NCI-H2227 treated with DMSO at 0.1 percent for 48 hours (cell line): ENCODE measurements around the gene SRP14.

Experiments used
- DNase-seq: peaks from one replicate; lab custom pipeline; 2025; lab: John Stamatoyannopoulos, UW

The SRP14 gene

GRCh38 chr15:40067921-40068624 lies 29.1 kb upstream of the SRP14 start:
- DNase-seq, result no peak

DNA sequence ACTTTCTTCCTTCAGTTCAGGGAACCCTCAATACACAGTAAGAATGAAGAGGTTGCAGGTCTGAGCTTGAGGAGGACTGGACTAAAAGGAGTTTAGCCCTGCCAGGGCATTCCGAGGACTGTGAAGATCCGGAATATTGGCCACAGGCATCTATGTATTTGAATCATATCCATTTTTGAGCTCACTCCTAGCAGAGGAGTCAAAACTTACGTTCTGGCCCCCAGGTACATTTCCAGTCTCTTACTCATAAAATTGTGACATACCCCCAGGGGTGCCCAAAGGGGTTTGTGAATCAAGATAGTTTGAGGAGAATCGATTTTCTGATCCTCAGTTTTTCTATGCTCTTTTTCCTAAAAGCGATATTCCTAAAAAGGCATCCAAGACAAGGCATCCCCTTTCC lies 27.6 kb upstream of the SRP14 start:
- DNase-seq, result no peak

DNA sequence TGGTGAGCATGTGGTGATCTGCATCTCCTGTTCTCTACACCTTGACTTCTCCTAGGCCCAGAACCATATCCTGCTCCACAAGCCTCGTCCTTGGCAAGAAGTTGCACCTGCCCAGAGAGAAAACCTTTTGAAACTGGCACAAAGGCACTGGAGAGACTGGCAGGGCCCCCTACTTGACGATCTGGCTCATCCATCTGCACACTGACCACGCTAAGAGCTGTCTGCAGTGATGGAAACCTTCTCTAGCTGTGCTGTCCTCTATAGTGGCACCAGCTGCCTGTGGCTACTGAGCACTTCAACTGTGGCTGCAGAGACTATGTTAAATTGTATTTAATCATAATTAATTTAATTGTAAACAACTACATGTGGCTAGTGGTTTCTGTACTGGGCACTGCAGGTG lies 26.2 kb upstream of the SRP14 start:
- DNase-seq, result no peak

GRCh38 chr15:40064231-40064894 lies 25.4 kb upstream of the SRP14 start:
- no peak for DNase-seq

DNA sequence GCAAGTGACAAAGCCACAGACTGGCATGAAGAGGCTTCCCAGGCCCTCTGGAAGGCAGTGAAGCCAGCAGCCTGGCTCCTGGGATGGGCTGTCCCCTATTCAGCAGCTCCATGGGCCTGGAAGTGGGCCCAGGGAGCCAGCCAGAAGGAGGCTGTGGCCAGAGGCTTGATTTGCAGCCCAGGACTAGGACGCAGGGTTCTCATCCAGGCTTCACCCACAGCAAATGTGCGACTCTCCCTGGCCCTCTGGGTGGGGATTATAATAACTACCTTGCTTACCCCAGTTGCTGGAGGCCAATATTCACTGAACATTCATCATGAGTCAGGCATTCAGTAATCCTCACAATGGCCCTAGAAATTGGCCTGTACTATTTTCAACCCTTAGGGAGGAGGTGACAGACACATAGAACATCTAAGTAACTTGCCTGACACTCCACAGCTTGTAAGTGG lies 24.6 kb upstream of the SRP14 start:
- peak; percentile 30 for DNase-seq

- no peak for DNase-seq
Measured at GRCh38 chr15:40062816-40063562, 24.0 kb upstream of the SRP14 start.

GRCh38 chr15:40061212-40061901 lies 22.4 kb upstream of the SRP14 start:
- no peak for DNase-seq

- no peak for DNase-seq
Measured at GRCh38 chr15:40060236-40060961, 21.4 kb upstream of the SRP14 start.

DNA sequence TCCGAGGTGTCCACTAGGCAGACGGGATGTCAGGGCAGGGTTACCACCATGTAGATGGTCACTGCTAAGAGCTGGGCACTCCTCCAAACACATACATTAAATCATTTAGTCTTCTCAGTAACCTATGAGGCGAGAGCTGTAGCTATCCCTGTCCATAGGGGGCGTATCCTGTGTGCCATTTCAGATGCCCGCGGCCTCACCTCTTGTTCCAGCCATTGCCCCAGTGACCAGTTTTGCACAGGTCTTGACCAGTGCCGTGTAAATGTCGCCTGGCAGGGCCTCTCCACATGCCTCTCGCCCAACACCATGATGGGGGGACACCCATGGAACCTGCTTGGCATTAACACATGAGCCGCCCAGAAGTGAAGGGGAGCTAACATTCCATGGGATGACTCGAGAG lies 20.8 kb upstream of the SRP14 start:
- no peak for DNase-seq

- DNase-seq, result no peak
Measured at GRCh38 chr15:40058476-40059140, 19.6 kb upstream of the SRP14 start.

GRCh38 chr15:40055576-40056293 lies 16.8 kb upstream of the SRP14 start:
- DNase-seq, result no peak

- no peak for DNase-seq
Measured at GRCh38 chr15:40054855-40055575, 16.0 kb upstream of the SRP14 start.

- DNase-seq, result no peak
Measured at GRCh38 chr15:40054605-40054854, 15.5 kb upstream of the SRP14 start.

DNA sequence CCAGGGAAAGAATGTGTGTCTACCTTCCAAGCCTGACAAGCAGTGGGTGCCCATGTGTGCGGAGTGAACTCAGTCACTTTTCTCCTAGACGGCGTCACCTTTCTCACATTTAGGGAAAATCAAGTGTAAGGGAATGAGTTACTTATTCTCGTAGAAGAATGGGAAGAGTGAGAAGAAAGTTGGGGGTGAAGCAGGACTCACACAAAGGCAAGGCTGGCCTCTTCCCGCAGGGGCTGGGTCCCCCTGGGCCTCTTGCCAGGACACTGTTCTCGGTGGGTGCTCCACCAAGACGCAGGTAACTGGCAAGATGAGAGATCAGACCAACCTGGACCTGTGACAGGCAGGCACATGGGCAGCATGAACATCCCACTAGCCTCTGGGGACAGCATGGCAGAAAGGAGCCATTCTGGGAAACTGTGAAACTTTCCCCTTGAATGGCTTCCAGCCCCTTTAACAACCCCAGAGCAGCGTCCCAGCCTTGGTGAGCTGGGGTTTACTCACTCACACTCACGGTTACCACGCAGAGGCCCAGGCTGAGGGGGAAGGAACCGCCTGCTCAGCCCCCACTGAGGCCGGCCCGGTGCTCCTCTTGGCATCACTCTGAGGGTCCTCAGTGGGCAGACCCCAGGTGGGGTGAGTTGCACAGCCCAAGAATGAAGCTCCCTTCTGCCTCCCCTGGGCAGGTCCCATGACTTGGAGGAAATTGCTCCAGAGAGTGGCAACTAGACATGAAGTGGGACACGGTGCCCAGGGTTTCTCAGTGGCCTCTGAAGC lies 15.0 kb upstream of the SRP14 start:
- no peak for DNase-seq

- DNase-seq, result no peak
Measured at GRCh38 chr15:40053079-40053830, 14.3 kb upstream of the SRP14 start.

DNA sequence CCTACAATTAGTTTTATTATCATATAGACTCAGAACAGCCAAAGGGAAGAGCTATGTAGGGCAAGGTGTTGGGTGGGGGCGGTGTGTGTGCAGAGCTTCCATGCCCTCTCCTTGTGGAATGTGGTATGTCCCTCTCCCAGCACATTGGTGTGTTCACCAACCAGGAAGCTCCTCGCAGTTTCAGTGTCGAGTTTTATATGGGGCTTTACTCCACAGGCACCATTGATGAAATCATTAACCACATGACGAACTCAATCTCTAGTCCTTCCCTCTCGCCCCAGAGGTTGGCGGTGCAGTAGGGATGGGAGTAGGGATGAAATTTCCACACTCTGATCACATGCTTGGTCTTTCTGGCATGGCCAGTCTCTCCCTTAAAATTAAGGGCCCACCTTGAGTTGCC lies 13.6 kb upstream of the SRP14 start:
- DNase-seq, result no peak

GRCh38 chr15:40051616-40052415 lies 12.8 kb upstream of the SRP14 start:
- DNase-seq, result no peak
